ENCODE results near the gene CHST8. TPM values are rescaled to one million over a fixed set of nuclear protein-coding genes. Genes with fewer than 3 reads are reported as not detected.

The CHST8 gene
- total RNA-seq, 1 donor from 2014 or later, result 0.16 TPM

- ATAC-seq, result no peak
These were observed 2.9 kb upstream of the CHST8 start for GRCh38 chr19:33618884-33619283.

- ATAC-seq, result no peak
These were observed 1.1 kb upstream of the CHST8 start for GRCh38 chr19:33620611-33621010.

- peak; percentile 7 for ATAC-seq
These were observed 528 bp upstream of the CHST8 start for GRCh38 chr19:33621065-33621785.

GRCh38 chr19:33622505-33622808 is 704 bp downstream of the CHST8 start:
- ATAC-seq, result no peak

- ATAC-seq, result no peak
These were observed 1.2 kb downstream of the CHST8 start for GRCh38 chr19:33622809-33623511.

GRCh38 chr19:33624586-33624985 is 2.8 kb downstream of the CHST8 start:
- ATAC-seq, result no peak

- no peak for ATAC-seq
These were observed 5.8 kb downstream of the CHST8 start for GRCh38 chr19:33627526-33627925.

- peak; percentile 11 for ATAC-seq
These were observed 6.4 kb downstream of the CHST8 start for GRCh38 chr19:33627962-33628839.

- no peak for ATAC-seq
These were observed 7.4 kb downstream of the CHST8 start for GRCh38 chr19:33628921-33629825.

GRCh38 chr19:33629826-33630375 is 8.1 kb downstream of the CHST8 start:
- no peak for ATAC-seq

- ATAC-seq, result peak; percentile 53
These were observed 9.3 kb downstream of the CHST8 start for GRCh38 chr19:33630880-33631608.

- ATAC-seq, result no peak
These were observed 9.8 kb downstream of the CHST8 start for GRCh38 chr19:33631609-33631973.

- ATAC-seq, result no peak
These were observed 12.8 kb downstream of the CHST8 start for GRCh38 chr19:33634361-33635091.

GRCh38 chr19:33638167-33639034 is 16.6 kb downstream of the CHST8 start:
- ATAC-seq, result no peak

GRCh38 chr19:33639035-33639681 is 17.4 kb downstream of the CHST8 start:
- no peak for ATAC-seq

GRCh38 chr19:33640773-33641172 is 19.0 kb downstream of the CHST8 start:
- peak; percentile 11 for ATAC-seq

- no peak for ATAC-seq
These were observed 19.5 kb downstream of the CHST8 start for GRCh38 chr19:33641261-33641660.

GRCh38 chr19:33641956-33642498 is 20.3 kb downstream of the CHST8 start:
- no peak for ATAC-seq

Measured in esophagus mucosa (tissue), 1 donor.